ENCODE results near the gene CA10. TPM values are rescaled to one million over a fixed set of nuclear protein-coding genes. Genes with fewer than 3 reads are reported as not detected.

Gene CA10
- total and polyA plus RNA-seq, 2 donors (not counting 1 experiment from before 2014, with no cell fraction given) = not detected

DNA sequence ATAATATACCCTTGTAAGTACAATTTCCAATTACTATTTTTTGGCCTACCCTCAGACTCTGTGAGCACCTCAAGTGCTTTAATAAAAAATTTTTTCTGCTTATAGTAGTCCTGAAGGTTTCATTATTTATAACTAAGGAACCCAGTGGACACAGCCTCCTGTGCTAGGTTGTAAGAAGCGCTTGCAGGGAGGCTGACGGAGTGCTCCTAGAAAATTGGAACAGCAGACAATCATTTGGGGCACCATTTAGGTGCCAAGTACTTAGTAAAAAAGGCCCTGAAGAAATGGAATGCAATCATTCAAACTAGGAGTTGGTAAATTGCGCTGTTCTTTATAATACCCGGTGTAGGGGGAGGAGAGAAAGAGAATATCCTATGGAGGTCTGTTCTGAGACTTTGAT lies 19.8 kb downstream of the CA10 start:
- H3K4me1 ChIP-seq (ENCODE audit: control insufficient read depth, extremely low read depth, insufficient read depth, low read length) = no peaks in the 10 kb centered on the region
- H4K20me1 ChIP-seq (ENCODE audit: control insufficient read depth, extremely low read depth, insufficient read depth, low read length) = no peaks in the 10 kb centered on the region
- TF ChIP-seq, protein P1, sequence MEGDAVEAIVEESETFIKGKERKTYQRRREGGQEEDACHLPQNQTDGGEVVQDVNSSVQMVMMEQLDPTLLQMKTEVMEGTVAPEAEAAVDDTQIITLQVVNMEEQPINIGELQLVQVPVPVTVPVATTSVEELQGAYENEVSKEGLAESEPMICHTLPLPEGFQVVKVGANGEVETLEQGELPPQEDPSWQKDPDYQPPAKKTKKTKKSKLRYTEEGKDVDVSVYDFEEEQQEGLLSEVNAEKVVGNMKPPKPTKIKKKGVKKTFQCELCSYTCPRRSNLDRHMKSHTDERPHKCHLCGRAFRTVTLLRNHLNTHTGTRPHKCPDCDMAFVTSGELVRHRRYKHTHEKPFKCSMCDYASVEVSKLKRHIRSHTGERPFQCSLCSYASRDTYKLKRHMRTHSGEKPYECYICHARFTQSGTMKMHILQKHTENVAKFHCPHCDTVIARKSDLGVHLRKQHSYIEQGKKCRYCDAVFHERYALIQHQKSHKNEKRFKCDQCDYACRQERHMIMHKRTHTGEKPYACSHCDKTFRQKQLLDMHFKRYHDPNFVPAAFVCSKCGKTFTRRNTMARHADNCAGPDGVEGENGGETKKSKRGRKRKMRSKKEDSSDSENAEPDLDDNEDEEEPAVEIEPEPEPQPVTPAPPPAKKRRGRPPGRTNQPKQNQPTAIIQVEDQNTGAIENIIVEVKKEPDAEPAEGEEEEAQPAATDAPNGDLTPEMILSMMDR (conservative IDR thresholded peaks at IDR 0.05 in 1 of 2, IDR thresholded peaks at IDR 0.05 in 1 of 2; ENCODE audit: low read depth in 1 of 2, low read length in 2 of 2) = no peak
- no peak overlapping the region for H3K9ac ChIP-seq (ENCODE audit: insufficient read depth, low read length)
- H3K79me2 ChIP-seq (ENCODE audit: control insufficient read depth, insufficient read depth, low read length) = no peaks in the 10 kb centered on the region
- no peak overlapping the region for H3K4me3 ChIP-seq (replicated peaks in 1 of 4; ENCODE audit: control extremely low read depth in 1 of 4, insufficient read depth in 1 of 4, low read depth in 3 of 4, low read length in 4 of 4)
- no peaks in the 10 kb centered on the region for H3K36me3 ChIP-seq (ENCODE audit: control insufficient read depth, insufficient read depth, low read length)
- no peak overlapping the region for H3K4me2 ChIP-seq (ENCODE audit: extremely low read depth, insufficient read depth, low read length)
- H3K9me3 ChIP-seq (ENCODE audit: control insufficient read depth, insufficient read depth, low read depth, low read length) = no peaks in the 10 kb centered on the region
- H3K27me3 ChIP-seq (ENCODE audit: control insufficient read depth, insufficient read depth, low read length) = no peaks in the 10 kb centered on the region
- H3K27ac ChIP-seq (ENCODE audit: insufficient read depth, low read length) = no peak overlapping the region
- DNase-seq (ENCODE audit: low read depth in 2 of 2) = no peak
- H2AFZ ChIP-seq (ENCODE audit: low read length) = no peak overlapping the region

DNA sequence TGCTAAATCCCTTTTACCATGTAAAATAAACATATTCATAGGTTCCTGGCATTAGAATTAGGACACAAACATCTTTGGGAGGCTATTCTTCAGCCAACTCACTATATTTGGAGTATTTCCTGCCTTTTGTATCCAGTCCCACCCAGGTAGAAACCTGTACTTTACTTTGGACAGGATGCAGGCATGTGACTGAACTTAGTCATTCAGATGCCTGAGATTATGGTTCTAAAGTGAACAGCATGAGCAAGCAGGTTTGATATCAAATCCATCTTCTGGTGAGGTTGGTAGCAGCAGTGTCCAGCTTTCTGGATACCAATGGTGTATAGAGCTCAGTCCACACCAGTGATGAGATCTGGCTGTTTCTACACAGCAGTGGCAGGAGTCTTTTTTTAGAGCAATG lies 20.2 kb downstream of the CA10 start:
- Histone ChIP-seq H3K9ac (ENCODE audit: insufficient read depth, low read length) (no peak overlapping the region), H3K4me1 (ENCODE audit: control insufficient read depth, extremely low read depth, insufficient read depth, low read length) (no peaks in the 10 kb centered on the region)
- TF ChIP-seq, protein P1 (conservative IDR thresholded peaks at IDR 0.05 in 1 of 2, IDR thresholded peaks at IDR 0.05 in 1 of 2; ENCODE audit: low read depth in 1 of 2, low read length in 2 of 2) = no peak

DNA sequence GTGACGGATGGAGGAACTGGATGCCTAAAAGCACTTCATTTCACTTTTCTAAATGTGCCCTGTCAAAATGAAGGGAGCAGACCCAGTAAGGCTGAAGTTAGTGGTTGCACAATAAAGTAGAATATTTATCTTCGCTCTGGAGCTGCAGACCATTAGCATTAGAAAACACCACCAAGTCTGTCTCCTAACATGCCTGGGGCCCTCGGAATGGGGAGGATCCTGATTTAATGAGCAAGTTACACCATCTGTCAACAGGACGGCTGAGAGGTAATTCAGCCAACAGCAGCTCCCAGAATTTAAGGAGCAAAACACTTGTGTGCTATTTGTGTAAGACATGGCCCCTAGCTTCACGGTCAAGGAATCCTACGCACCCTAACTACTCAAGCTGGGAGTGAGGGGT lies 22.3 kb downstream of the CA10 start:
- Histone ChIP-seq H3K79me2 (ENCODE audit: control insufficient read depth, insufficient read depth, low read length) (no peaks in the 10 kb centered on the region), H2AFZ (ENCODE audit: low read length) (no peak overlapping the region), H3K9me3 (ENCODE audit: control insufficient read depth, insufficient read depth, low read depth, low read length) (no peaks in the 10 kb centered on the region), H3K4me1 (ENCODE audit: control insufficient read depth, extremely low read depth, insufficient read depth, low read length) (no peaks in the 10 kb centered on the region), H3K4me3 (replicated peaks in 1 of 4; ENCODE audit: control extremely low read depth in 1 of 4, insufficient read depth in 1 of 4, low read depth in 3 of 4, low read length in 4 of 4) (no peak overlapping the region), H3K9ac (ENCODE audit: insufficient read depth, low read length) (no peak overlapping the region), H3K27me3 (ENCODE audit: control insufficient read depth, insufficient read depth, low read length) (no peaks in the 10 kb centered on the region), H3K27ac (ENCODE audit: insufficient read depth, low read length) (no peak overlapping the region), H3K36me3 (ENCODE audit: control insufficient read depth, insufficient read depth, low read length) (no peaks in the 10 kb centered on the region), H4K20me1 (ENCODE audit: control insufficient read depth, extremely low read depth, insufficient read depth, low read length) (no peaks in the 10 kb centered on the region), H3K4me2 (ENCODE audit: extremely low read depth, insufficient read depth, low read length) (no peak overlapping the region)
- TF ChIP-seq, protein P1 (conservative IDR thresholded peaks at IDR 0.05 in 1 of 2, IDR thresholded peaks at IDR 0.05 in 1 of 2; ENCODE audit: low read depth in 1 of 2, low read length in 2 of 2) = no peak
- no peak for TF ChIP-seq EZH2 (IDR thresholded peaks at IDR 0.05; ENCODE audit: low read length, missing control alignments)
- no peak for DNase-seq (ENCODE audit: low read depth in 2 of 2)

More for the DNA sequence above, 20.2 kb downstream of the CA10 start:
- H3K4me2 ChIP-seq (ENCODE audit: extremely low read depth, insufficient read depth, low read length) = no peak overlapping the region
- no peaks in the 10 kb centered on the region for H3K9me3 ChIP-seq (ENCODE audit: control insufficient read depth, insufficient read depth, low read depth, low read length)
- H3K27ac ChIP-seq (ENCODE audit: insufficient read depth, low read length) = no peak overlapping the region
- H3K27me3 ChIP-seq (ENCODE audit: control insufficient read depth, insufficient read depth, low read length) = no peaks in the 10 kb centered on the region
- no peaks in the 10 kb centered on the region for H3K79me2 ChIP-seq (ENCODE audit: control insufficient read depth, insufficient read depth, low read length)
- H3K4me3 ChIP-seq (replicated peaks in 1 of 4; ENCODE audit: control extremely low read depth in 1 of 4, insufficient read depth in 1 of 4, low read depth in 3 of 4, low read length in 4 of 4) = no peak overlapping the region
- H3K36me3 ChIP-seq (ENCODE audit: control insufficient read depth, insufficient read depth, low read length) = no peaks in the 10 kb centered on the region
- no peak for DNase-seq (ENCODE audit: low read depth in 2 of 2)
- H2AFZ ChIP-seq (ENCODE audit: low read length) = no peak overlapping the region
- H4K20me1 ChIP-seq (ENCODE audit: control insufficient read depth, extremely low read depth, insufficient read depth, low read length) = no peaks in the 10 kb centered on the region
